Measurements from ENCODE around the gene ADGRF4.

ADGRF4 gene

DNA sequence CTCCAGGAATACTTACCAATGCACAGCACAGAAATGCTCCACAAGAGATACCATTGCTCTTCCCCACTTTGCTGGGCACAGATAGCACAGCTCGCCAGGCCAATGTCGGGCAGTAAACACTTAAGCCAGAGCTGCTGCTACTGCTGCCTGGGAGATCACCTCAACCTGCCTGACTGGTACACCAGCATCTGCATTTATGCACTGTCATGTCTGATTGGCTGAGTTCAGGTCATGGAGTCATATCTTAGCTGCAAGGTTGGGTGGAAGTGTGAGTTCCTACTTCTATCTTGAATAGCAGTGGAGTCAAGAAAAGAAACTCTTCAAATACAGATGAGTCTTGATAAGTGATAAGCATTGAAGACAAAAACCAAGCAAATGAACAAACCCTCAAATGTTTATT is 10.9 kb upstream of the ADGRF4 start:
- DNase-seq (ENCODE audit: extremely low spot score): no peak
- CTCF ChIA-PET: no interaction called here
- TF ChIP-seq PKNOX1 (IDR thresholded peaks at IDR 0.05) (no peak), ARNT (IDR thresholded peaks at IDR 0.05) (no peak), CTBP1 (IDR thresholded peaks at IDR 0.05; ENCODE audit: borderline replicate concordance) (no peak), LEF1 (IDR thresholded peaks at IDR 0.05; ENCODE audit: borderline replicate concordance) (no peak), FOXM1 (IDR thresholded peaks at IDR 0.05; ENCODE audit: borderline replicate concordance) (no peak), SP1 (IDR thresholded peaks at IDR 0.05) (no peak), HDGF (IDR thresholded peaks at IDR 0.05; ENCODE audit: borderline replicate concordance) (no peak), L3MBTL2 (conservative IDR thresholded peaks at IDR 0.05) (no peak), SUZ12 (IDR thresholded peaks at IDR 0.05) (no peak), NFRKB (IDR thresholded peaks at IDR 0.05) (no peak)
- POLR2A ChIA-PET: no interaction called here

- POLR2A ChIA-PET: no interaction called here
- CTCF ChIA-PET: interaction anchor here (0.6 kb wide), 1 partner anchor 41 kb away, joined by 5 read pairs; no protein-coding TSS in a partner anchor
- TF ChIP-seq BHLHE40 (IDR thresholded peaks at IDR 0.05; ENCODE audit: borderline replicate concordance): no peak
- TF ChIP-seq L3MBTL2 (conservative IDR thresholded peaks at IDR 0.05): no peak
- no peak for TF ChIP-seq TARDBP (IDR thresholded peaks at IDR 0.05)
- TF ChIP-seq CTBP1 (IDR thresholded peaks at IDR 0.05; ENCODE audit: borderline replicate concordance): no peak
- TF ChIP-seq SP1 (IDR thresholded peaks at IDR 0.05): no peak
- TF ChIP-seq FOXK2 (IDR thresholded peaks at IDR 0.05): no peak
- no peak for TF ChIP-seq NFRKB (IDR thresholded peaks at IDR 0.05)
- TF ChIP-seq ZNF384 (IDR thresholded peaks at IDR 0.05): no peak
- TF ChIP-seq PKNOX1 (IDR thresholded peaks at IDR 0.05): no peak
- no peak for DNase-seq (ENCODE audit: extremely low spot score)
These were observed 8.2 kb upstream of the ADGRF4 start for GRCh38 chr6:47690214-47690613.

GRCh38 chr6:47690791-47691190 is 7.6 kb upstream of the ADGRF4 start:
- ChIA-PET CTCF (interaction anchor here (0.6 kb wide), 1 partner anchor 41 kb away, joined by 5 read pairs; no protein-coding TSS in a partner anchor), POLR2A (no interaction called here)
- no peak for TF ChIP-seq L3MBTL2 (conservative IDR thresholded peaks at IDR 0.05)
- TF ChIP-seq PKNOX1 (IDR thresholded peaks at IDR 0.05): no peak
- no peak for TF ChIP-seq TARDBP (IDR thresholded peaks at IDR 0.05)
- no peak for TF ChIP-seq SUZ12 (IDR thresholded peaks at IDR 0.05)
- TF ChIP-seq FOXA1 (IDR thresholded peaks at IDR 0.05): no peak
- TF ChIP-seq BHLHE40 (IDR thresholded peaks at IDR 0.05; ENCODE audit: borderline replicate concordance): no peak
- no peak for TF ChIP-seq HDGF (IDR thresholded peaks at IDR 0.05; ENCODE audit: borderline replicate concordance)
- TF ChIP-seq ARNT (IDR thresholded peaks at IDR 0.05): no peak
- no peak for TF ChIP-seq FOXK2 (IDR thresholded peaks at IDR 0.05)

GRCh38 chr6:47697925-47698324 is 455 bp upstream of the ADGRF4 start:
- DNase-seq (ENCODE audit: extremely low spot score): no peak
- ChIA-PET CTCF (no interaction called here), POLR2A (no interaction called here)
- no peak for TF ChIP-seq ELF4 (IDR thresholded peaks at IDR 0.05)
- no peak for TF ChIP-seq TARDBP (IDR thresholded peaks at IDR 0.05)
- no peak for TF ChIP-seq NFRKB (IDR thresholded peaks at IDR 0.05)

More at GRCh38 chr6:47690791-47691190, 7.6 kb upstream of the ADGRF4 start:
- DNase-seq (ENCODE audit: extremely low spot score): no peak

GRCh38 chr6:47700053-47700452 is 1.7 kb downstream of the ADGRF4 start:
- POLR2A ChIA-PET: no interaction called here
- CTCF ChIA-PET: no interaction called here
- TF ChIP-seq FOXM1 (IDR thresholded peaks at IDR 0.05; ENCODE audit: borderline replicate concordance): no peak
- TF ChIP-seq PKNOX1 (IDR thresholded peaks at IDR 0.05): no peak
- TF ChIP-seq FOXK2 (IDR thresholded peaks at IDR 0.05): no peak
- no peak for TF ChIP-seq ARNT (IDR thresholded peaks at IDR 0.05)
- no peak for TF ChIP-seq LEF1 (IDR thresholded peaks at IDR 0.05; ENCODE audit: borderline replicate concordance)
- no peak for TF ChIP-seq BHLHE40 (IDR thresholded peaks at IDR 0.05; ENCODE audit: borderline replicate concordance)
- TF ChIP-seq SP1 (IDR thresholded peaks at IDR 0.05): no peak
- no peak for TF ChIP-seq SUZ12 (IDR thresholded peaks at IDR 0.05)
- TF ChIP-seq TARDBP (IDR thresholded peaks at IDR 0.05): no peak
- no peak for TF ChIP-seq L3MBTL2 (conservative IDR thresholded peaks at IDR 0.05)
- no peak for TF ChIP-seq FOXA1 (IDR thresholded peaks at IDR 0.05)
- no peak for TF ChIP-seq CTBP1 (IDR thresholded peaks at IDR 0.05; ENCODE audit: borderline replicate concordance)
- TF ChIP-seq ZNF384 (IDR thresholded peaks at IDR 0.05): no peak
- no peak for TF ChIP-seq NFRKB (IDR thresholded peaks at IDR 0.05)
- no peak for TF ChIP-seq ELF4 (IDR thresholded peaks at IDR 0.05)
- no peak for TF ChIP-seq HDGF (IDR thresholded peaks at IDR 0.05; ENCODE audit: borderline replicate concordance)
- no peak for DNase-seq (ENCODE audit: extremely low spot score)

- TF ChIP-seq TARDBP (IDR thresholded peaks at IDR 0.05) (no peak), ARNT (IDR thresholded peaks at IDR 0.05) (no peak), SUZ12 (IDR thresholded peaks at IDR 0.05) (no peak), BHLHE40 (IDR thresholded peaks at IDR 0.05; ENCODE audit: borderline replicate concordance) (no peak), FOXK2 (IDR thresholded peaks at IDR 0.05) (no peak), FOXM1 (IDR thresholded peaks at IDR 0.05; ENCODE audit: borderline replicate concordance) (no peak), ELF4 (IDR thresholded peaks at IDR 0.05) (no peak), CTBP1 (IDR thresholded peaks at IDR 0.05; ENCODE audit: borderline replicate concordance) (no peak), ZNF384 (IDR thresholded peaks at IDR 0.05) (no peak), PKNOX1 (IDR thresholded peaks at IDR 0.05) (no peak), LEF1 (IDR thresholded peaks at IDR 0.05; ENCODE audit: borderline replicate concordance) (no peak), FOXA1 (IDR thresholded peaks at IDR 0.05) (no peak), L3MBTL2 (conservative IDR thresholded peaks at IDR 0.05) (no peak)
- no peak for DNase-seq (ENCODE audit: extremely low spot score)
- ChIA-PET CTCF (no interaction called here), POLR2A (no interaction called here)
These were observed 2.2 kb downstream of the ADGRF4 start for GRCh38 chr6:47700596-47700995.

Data from HEK293T (cell line).